ENCODE data around the gene NXPH3. TPM values are rescaled to one million over a fixed set of nuclear protein-coding genes. Genes with fewer than 3 reads are reported as not detected.

Gene NXPH3
- total RNA-seq, 1 experiment from 2014 or later, result not detected

GRCh38 chr17:49629447-49629846, 53.8 kb downstream of the NXPH3 start:
- Histone ChIP-seq H3K9me2 (replicated peaks; ENCODE audit: insufficient read depth, low read length) (no peaks in the 10 kb centered on the region), H3K27me3 (ENCODE audit: low read length) (no peaks in the 10 kb centered on the region), H3K27ac (ENCODE audit: low read length) (no peak overlapping the region), H3K4me3 (ENCODE audit: low read length) (no peak overlapping the region), H3K36me3 (ENCODE audit: insufficient read depth, low read length) (no peaks in the 10 kb centered on the region), H4K20me1 (ENCODE audit: insufficient read depth, low read depth, low read length) (no peaks in the 10 kb centered on the region), H3K79me2 (ENCODE audit: low read length) (peaks cover 98% of the 10 kb centered on the region), H2AFZ (ENCODE audit: low read length) (no peak overlapping the region), H3K9ac (ENCODE audit: low read length) (no peak overlapping the region), H3K4me1 (ENCODE audit: low read length) (peaks cover 26% of the 10 kb centered on the region), H3K4me2 (ENCODE audit: low read depth, low read length, poor library complexity, severe bottlenecking) (no peak overlapping the region), H3K9me3 (ENCODE audit: low read length) (no peaks in the 10 kb centered on the region)
- no peak for DNase-seq

GRCh38 chr17:49630113-49630900, 54.6 kb downstream of the NXPH3 start:
- peaks cover 98% of the 10 kb centered on the region for H3K79me2 ChIP-seq (ENCODE audit: low read length)

GRCh38 chr17:49631496-49631895, 55.8 kb downstream of the NXPH3 start:
- H3K9ac ChIP-seq (ENCODE audit: low read length), result no peak overlapping the region
- no peak for DNase-seq
- no peaks in the 10 kb centered on the region for H3K9me2 ChIP-seq (replicated peaks; ENCODE audit: insufficient read depth, low read length)
- H4K20me1 ChIP-seq (ENCODE audit: insufficient read depth, low read depth, low read length), result no peaks in the 10 kb centered on the region
- H3K79me2 ChIP-seq (ENCODE audit: low read length), result peaks cover 99% of the 10 kb centered on the region
- H3K4me1 ChIP-seq (ENCODE audit: low read length), result peaks cover 35% of the 10 kb centered on the region
- H3K36me3 ChIP-seq (ENCODE audit: insufficient read depth, low read length), result no peaks in the 10 kb centered on the region
- no peaks in the 10 kb centered on the region for H3K9me3 ChIP-seq (ENCODE audit: low read length)
- no peak overlapping the region for H2AFZ ChIP-seq (ENCODE audit: low read length)
- peak overlapping the region; percentile 6 for H3K4me2 ChIP-seq (ENCODE audit: low read depth, low read length, poor library complexity, severe bottlenecking)
- no peak overlapping the region for H3K4me3 ChIP-seq (ENCODE audit: low read length)
- H3K27ac ChIP-seq (ENCODE audit: low read length), result 0 out of 2 replicates have a peak overlapping the region, but pooled peaks have one; percentile 20
- H3K27me3 ChIP-seq (ENCODE audit: low read length), result no peaks in the 10 kb centered on the region

More at GRCh38 chr17:49630113-49630900, 54.6 kb downstream of the NXPH3 start:
- no peaks in the 10 kb centered on the region for H3K27me3 ChIP-seq (ENCODE audit: low read length)
- H3K27ac ChIP-seq (ENCODE audit: low read length), result no peak overlapping the region
- H3K4me3 ChIP-seq (ENCODE audit: low read length), result no peak overlapping the region
- H3K4me2 ChIP-seq (ENCODE audit: low read depth, low read length, poor library complexity, severe bottlenecking), result peak overlapping the region; percentile 6
- no peaks in the 10 kb centered on the region for H3K9me2 ChIP-seq (replicated peaks; ENCODE audit: insufficient read depth, low read length)
- DNase-seq, result no peak
- H2AFZ ChIP-seq (ENCODE audit: low read length), result no peak overlapping the region
- no peaks in the 10 kb centered on the region for H3K9me3 ChIP-seq (ENCODE audit: low read length)
- no peaks in the 10 kb centered on the region for H3K36me3 ChIP-seq (ENCODE audit: insufficient read depth, low read length)
- peaks cover 34% of the 10 kb centered on the region for H3K4me1 ChIP-seq (ENCODE audit: low read length)
- H3K9ac ChIP-seq (ENCODE audit: low read length), result no peak overlapping the region
- no peaks in the 10 kb centered on the region for H4K20me1 ChIP-seq (ENCODE audit: insufficient read depth, low read depth, low read length)

Other genes with a start within 250 kb of the NXPH3 start
- gene ZNF652, start 213.6 kb upstream of the NXPH3 start, total RNA-seq (2014; rRNA removed; shearing (Covaris generic); ENCODE audit: low replicate concordance), result 47.7 and 84.1 TPM in 2 replicates
- gene PHB1, start 161.0 kb upstream of the NXPH3 start, total RNA-seq (2014; rRNA removed; shearing (Covaris generic); ENCODE audit: low replicate concordance), result 91.5 and 130 TPM in 2 replicates
- gene NGFR, start 80.6 kb upstream of the NXPH3 start, total RNA-seq (2014; rRNA removed; shearing (Covaris generic); ENCODE audit: low replicate concordance), result 0.07 TPM in 1 of 2 replicates, not detected in the other
- 49.0 and 63.5 TPM in 2 replicates for gene SPOP, start 102.2 kb downstream of the NXPH3 start, total RNA-seq (2014; rRNA removed; shearing (Covaris generic); ENCODE audit: low replicate concordance)
- gene SLC35B1, start 132.1 kb downstream of the NXPH3 start, total RNA-seq (2014; rRNA removed; shearing (Covaris generic); ENCODE audit: low replicate concordance), result 24.4 and 37.4 TPM in 2 replicates
- 0.52 TPM in 1 of 2 replicates, not detected in the other for gene FAM117A, start 188.3 kb downstream of the NXPH3 start, total RNA-seq (2014; rRNA removed; shearing (Covaris generic); ENCODE audit: low replicate concordance)
- gene KAT7, start 212.8 kb downstream of the NXPH3 start, total RNA-seq (2014; rRNA removed; shearing (Covaris generic); ENCODE audit: low replicate concordance), result 14.2 and 45.8 TPM in 2 replicates

Data from Karpas-422 (cell line).